Measurements from ENCODE around the gene CLDN10.
A peak's percentile ranks its signal among the peaks of the same experiment; 100 is the strongest.

CLDN10 gene

GRCh38 chr13:95523598-95523997, 28.9 kb upstream of the CLDN10 start:
- in situ Hi-C loops (cut with MboI; ENCODE audit: low sequenced_read_pairs) = no loop called here
- Histone ChIP-seq H3K36me3 (replicated peaks) (no peaks in the 10 kb centered on the region), H3K27me3 (ENCODE audit: low read depth) (no peaks in the 10 kb centered on the region; the same call in 1 of the 2 replicates), H3K4me1 (no peaks in the 10 kb centered on the region), H3K9me3 (no peaks in the 10 kb centered on the region), H3K4me3 (no peak overlapping the region)
- DNase-seq (ENCODE audit: low spot score in 2 of 2) = no peak

- Histone ChIP-seq H3K4me1 (no peaks in the 10 kb centered on the region), H3K36me3 (replicated peaks) (no peaks in the 10 kb centered on the region), H3K27me3 (ENCODE audit: low read depth) (no peaks in the 10 kb centered on the region), H3K4me3 (no peak overlapping the region), H3K9me3 (no peaks in the 10 kb centered on the region)
- DNase-seq (ENCODE audit: low spot score in 2 of 2) = no peak
- in situ Hi-C loops (cut with MboI; ENCODE audit: low sequenced_read_pairs) = no loop called here
These were observed 28.1 kb upstream of the CLDN10 start for GRCh38 chr13:95524264-95524901.

GRCh38 chr13:95527955-95528354, 24.6 kb upstream of the CLDN10 start:
- H3K27me3 ChIP-seq (ENCODE audit: low read depth) = no peaks in the 10 kb centered on the region
- no peaks in the 10 kb centered on the region for H3K36me3 ChIP-seq (replicated peaks)
- no peak overlapping the region for H3K4me3 ChIP-seq
- H3K4me1 ChIP-seq = peaks cover 10% of the 10 kb centered on the region
- in situ Hi-C loops (cut with MboI; ENCODE audit: low sequenced_read_pairs) = no loop called here
- DNase-seq (ENCODE audit: low spot score in 2 of 2) = no peak
- H3K9me3 ChIP-seq = no peaks in the 10 kb centered on the region

- DNase-seq (ENCODE audit: low spot score in 2 of 2) = no peak
These were observed 22.3 kb upstream of the CLDN10 start for GRCh38 chr13:95530178-95530577.

GRCh38 chr13:95533545-95534160, 18.9 kb upstream of the CLDN10 start:
- Histone ChIP-seq H3K9me3 (no peaks in the 10 kb centered on the region), H3K27me3 (ENCODE audit: low read depth) (no peaks in the 10 kb centered on the region), H3K4me3 (no peak overlapping the region), H3K36me3 (replicated peaks) (no peaks in the 10 kb centered on the region), H3K4me1 (peaks cover 10% of the 10 kb centered on the region)
- in situ Hi-C loops (cut with MboI; ENCODE audit: low sequenced_read_pairs) = no loop called here
- DNase-seq (ENCODE audit: low spot score in 2 of 2) = peak; percentile 63 to 74

More at GRCh38 chr13:95530178-95530577, 22.3 kb upstream of the CLDN10 start:
- no peaks in the 10 kb centered on the region for H3K27me3 ChIP-seq (ENCODE audit: low read depth)
- H3K4me3 ChIP-seq = no peak overlapping the region
- H3K9me3 ChIP-seq = no peaks in the 10 kb centered on the region
- H3K4me1 ChIP-seq = peaks cover 10% of the 10 kb centered on the region
- no peaks in the 10 kb centered on the region for H3K36me3 ChIP-seq (replicated peaks)
- in situ Hi-C loops (cut with MboI; ENCODE audit: low sequenced_read_pairs) = no loop called here

GRCh38 chr13:95535243-95535642, 17.3 kb upstream of the CLDN10 start:
- no peaks in the 10 kb centered on the region for H3K9me3 ChIP-seq
- no peaks in the 10 kb centered on the region for H3K27me3 ChIP-seq (ENCODE audit: low read depth)
- no peaks in the 10 kb centered on the region for H3K36me3 ChIP-seq (replicated peaks)
- no peak overlapping the region for H3K4me3 ChIP-seq
- peaks cover 10% of the 10 kb centered on the region for H3K4me1 ChIP-seq
- DNase-seq (ENCODE audit: low spot score in 2 of 2) = no peak
- in situ Hi-C loops (cut with MboI; ENCODE audit: low sequenced_read_pairs) = no loop called here

GRCh38 chr13:95536632-95537241, 15.8 kb upstream of the CLDN10 start:
- DNase-seq (ENCODE audit: low spot score in 2 of 2) = peak in 1 of 2 experiments; percentile 58
- peaks cover 12% of the 10 kb centered on the region for H3K4me1 ChIP-seq
- H3K27me3 ChIP-seq (ENCODE audit: low read depth) = no peaks in the 10 kb centered on the region
- H3K36me3 ChIP-seq (replicated peaks) = no peaks in the 10 kb centered on the region
- H3K4me3 ChIP-seq = no peak overlapping the region
- in situ Hi-C loops (cut with MboI; ENCODE audit: low sequenced_read_pairs) = no loop called here
- no peaks in the 10 kb centered on the region for H3K9me3 ChIP-seq

- H3K36me3 ChIP-seq (replicated peaks) = no peaks in the 10 kb centered on the region
- no peaks in the 10 kb centered on the region for H3K27me3 ChIP-seq (ENCODE audit: low read depth)
- H3K9me3 ChIP-seq = no peaks in the 10 kb centered on the region
- no peak overlapping the region for H3K4me3 ChIP-seq
- H3K4me1 ChIP-seq = peaks cover 7% of the 10 kb centered on the region
- DNase-seq (ENCODE audit: low spot score in 2 of 2) = no peak
- in situ Hi-C loops (cut with MboI; ENCODE audit: low sequenced_read_pairs) = no loop called here
These were observed 11.6 kb upstream of the CLDN10 start for GRCh38 chr13:95540888-95541287.

- DNase-seq (ENCODE audit: low spot score in 2 of 2) = no peak
- Histone ChIP-seq H3K27me3 (ENCODE audit: low read depth) (no peaks in the 10 kb centered on the region), H3K4me3 (no peak overlapping the region), H3K36me3 (replicated peaks) (no peaks in the 10 kb centered on the region), H3K9me3 (no peaks in the 10 kb centered on the region), H3K4me1 (peaks cover 7% of the 10 kb centered on the region)
- in situ Hi-C loops (cut with MboI; ENCODE audit: low sequenced_read_pairs) = no loop called here
These were observed 11.2 kb upstream of the CLDN10 start for GRCh38 chr13:95541308-95541707.

GRCh38 chr13:95541911-95542474, 10.5 kb upstream of the CLDN10 start:
- H3K36me3 ChIP-seq (replicated peaks) = no peaks in the 10 kb centered on the region
- H3K9me3 ChIP-seq = no peaks in the 10 kb centered on the region
- no peak for DNase-seq (ENCODE audit: low spot score in 2 of 2)
- no peaks in the 10 kb centered on the region for H3K27me3 ChIP-seq (ENCODE audit: low read depth)
- in situ Hi-C loops (cut with MboI; ENCODE audit: low sequenced_read_pairs) = no loop called here
- peaks cover 7% of the 10 kb centered on the region for H3K4me1 ChIP-seq
- H3K4me3 ChIP-seq = no peak overlapping the region

GRCh38 chr13:95544293-95544692, 8.2 kb upstream of the CLDN10 start:
- Histone ChIP-seq H3K27me3 (ENCODE audit: low read depth) (peaks cover 3% of the 10 kb centered on the region), H3K9me3 (no peaks in the 10 kb centered on the region), H3K4me1 (peaks cover 12% of the 10 kb centered on the region), H3K4me3 (no peak overlapping the region), H3K36me3 (replicated peaks) (no peaks in the 10 kb centered on the region)
- in situ Hi-C loops (cut with MboI; ENCODE audit: low sequenced_read_pairs) = no loop called here
- DNase-seq (ENCODE audit: low spot score in 2 of 2) = no peak

GRCh38 chr13:95546919-95547318, 5.6 kb upstream of the CLDN10 start:
- no peak for DNase-seq (ENCODE audit: low spot score in 2 of 2)
- in situ Hi-C loops (cut with MboI; ENCODE audit: low sequenced_read_pairs) = no loop called here

GRCh38 chr13:95547531-95548167, 4.9 kb upstream of the CLDN10 start:
- Histone ChIP-seq H3K36me3 (replicated peaks) (no peaks in the 10 kb centered on the region), H3K9me3 (no peaks in the 10 kb centered on the region), H3K27me3 (ENCODE audit: low read depth) (peaks cover 3% of the 10 kb centered on the region), H3K4me1 (peaks cover 5% of the 10 kb centered on the region; the same call in 1 of the 2 replicates), H3K4me3 (no peak overlapping the region)
- no peak for DNase-seq (ENCODE audit: low spot score in 2 of 2)
- in situ Hi-C loops (cut with MboI; ENCODE audit: low sequenced_read_pairs) = no loop called here

More at GRCh38 chr13:95546919-95547318, 5.6 kb upstream of the CLDN10 start:
- Histone ChIP-seq H3K36me3 (replicated peaks) (no peaks in the 10 kb centered on the region), H3K4me1 (peaks cover 5% of the 10 kb centered on the region; the same call in 1 of the 2 replicates), H3K27me3 (ENCODE audit: low read depth) (peaks cover 3% of the 10 kb centered on the region), H3K4me3 (no peak overlapping the region), H3K9me3 (no peaks in the 10 kb centered on the region)

GRCh38 chr13:95552208-95552538, 347 bp upstream of the CLDN10 start:
- DNase-seq (ENCODE audit: low spot score in 2 of 2) = no peak
- in situ Hi-C loops (cut with MboI; ENCODE audit: low sequenced_read_pairs) = no loop called here
- Histone ChIP-seq H3K4me1 (peaks cover 5% of the 10 kb centered on the region; the same call in 1 of the 2 replicates), H3K9me3 (no peaks in the 10 kb centered on the region), H3K36me3 (replicated peaks) (no peaks in the 10 kb centered on the region), H3K4me3 (no peak overlapping the region), H3K27me3 (ENCODE audit: low read depth) (peaks cover 4% of the 10 kb centered on the region)

All from HAP-1 (cell line).